ENCODE results near the gene NEO1. TPM values are rescaled to one million over a fixed set of nuclear protein-coding genes. Genes with fewer than 3 reads are reported as not detected.
"Not testable (repeated sequence)": the region's sequence is repeated elsewhere in the genome, so short reads cannot be mapped to it uniquely, and the experiment has no call there.

NEO1 gene
- polyA plus RNA-seq, 6 donors from 2014 or later = 0.48 to 2.1 (median 0.85) TPM; not detected in 1

- Mint-ChIP-seq H3K4me1 (no peaks in the 10 kb centered on the region), H3K27ac (no peak overlapping the region), H3K9me3 (peaks cover 0 to 2% (median 0%) of the 10 kb centered on the region in 7 donors), H3K36me3 (no peaks in the 10 kb centered on the region), H3K27me3 (peaks cover 7 to 14% (median 9%) of the 10 kb centered on the region in 3 donors), H3K4me3 (no peak overlapping the region)
- DNase-seq (no peak), ATAC-seq (ENCODE audit: low read depth in 2 of 2) (no peak)
Observed at GRCh38 chr15:73175382-73175781, 123.1 kb downstream of the NEO1 start.

- no peaks in the 10 kb centered on the region for H3K4me1 Mint-ChIP-seq
- ATAC-seq (ENCODE audit: low read depth in 2 of 2) = no peak
- DNase-seq = no peak
- H3K27me3 Mint-ChIP-seq = peaks cover 0 to 10% (median 0%) of the 10 kb centered on the region in 3 donors
- no peak overlapping the region for H3K4me3 Mint-ChIP-seq
- peaks cover 0 to 10% (median 4%) of the 10 kb centered on the region in 7 donors for H3K9me3 Mint-ChIP-seq
- H3K36me3 Mint-ChIP-seq = peaks cover 8 to 9% of the 10 kb centered on the region in 2 donors
- H3K27ac Mint-ChIP-seq = no peak overlapping the region
Observed at GRCh38 chr15:73176598-73176997, 124.3 kb downstream of the NEO1 start.

- DNase-seq = no peak
- Mint-ChIP-seq H3K4me1 (no peaks in the 10 kb centered on the region), H3K4me3 (no peak overlapping the region), H3K36me3 (peaks cover 20 to 21% of the 10 kb centered on the region in 2 donors), H3K27ac (no peak overlapping the region), H3K9me3 (peaks cover 7 to 42% (median 12%) of the 10 kb centered on the region in 7 donors), H3K27me3 (peaks cover 0 to 12% (median 5%) of the 10 kb centered on the region in 3 donors)
- no peak for ATAC-seq (ENCODE audit: low read depth in 2 of 2)
Observed at GRCh38 chr15:73183071-73183470, 130.8 kb downstream of the NEO1 start.

GRCh38 chr15:73190189-73190601 is 137.9 kb downstream of the NEO1 start:
- ATAC-seq (ENCODE audit: low read depth in 2 of 2) (no peak), DNase-seq (no peak)
- Mint-ChIP-seq H3K27ac (no peak overlapping the region), H3K4me1 (no peaks in the 10 kb centered on the region), H3K4me3 (no peak overlapping the region), H3K27me3 (peaks cover 16 to 22% (median 17%) of the 10 kb centered on the region in 3 donors), H3K9me3 (peaks cover 0 to 9% (median 0%) of the 10 kb centered on the region in 7 donors), H3K36me3 (no peaks in the 10 kb centered on the region)

GRCh38 chr15:73195166-73195565 is 142.9 kb downstream of the NEO1 start:
- DNase-seq (no peak), ATAC-seq (ENCODE audit: low read depth in 2 of 2) (no peak)
- Mint-ChIP-seq H3K4me3 (no peak overlapping the region), H3K27ac (no peak overlapping the region), H3K36me3 (no peaks in the 10 kb centered on the region), H3K27me3 (peaks cover 32 to 38% (median 34%) of the 10 kb centered on the region in 3 donors), H3K9me3 (no peaks in the 10 kb centered on the region), H3K4me1 (no peaks in the 10 kb centered on the region)

GRCh38 chr15:73196113-73196512 is 143.8 kb downstream of the NEO1 start:
- no peaks in the 10 kb centered on the region for H3K36me3 Mint-ChIP-seq
- ATAC-seq (ENCODE audit: low read depth in 2 of 2) (no peak), DNase-seq (no peak)
- peaks cover 0 to 2% (median 0%) of the 10 kb centered on the region in 7 donors for H3K9me3 Mint-ChIP-seq
- H3K4me3 Mint-ChIP-seq = no peak overlapping the region
- peaks cover 34 to 37% (median 35%) of the 10 kb centered on the region in 3 donors for H3K27me3 Mint-ChIP-seq
- H3K27ac Mint-ChIP-seq = peak overlapping the region in 1 of 6 donors; percentile 16
- H3K4me1 Mint-ChIP-seq = no peaks in the 10 kb centered on the region

GRCh38 chr15:73200339-73200738 is 148.1 kb downstream of the NEO1 start:
- Mint-ChIP-seq H3K9me3 (peaks cover 2 to 29% (median 12%) of the 10 kb centered on the region in 7 donors), H3K4me1 (no peaks in the 10 kb centered on the region), H3K27me3 (peaks cover 36 to 40% (median 38%) of the 10 kb centered on the region in 3 donors), H3K4me3 (no peak overlapping the region), H3K27ac (no peak overlapping the region), H3K36me3 (peaks cover 11 to 20% of the 10 kb centered on the region in 2 donors)
- ATAC-seq (ENCODE audit: low read depth in 2 of 2) (no peak), DNase-seq (no peak)

- no peak for ATAC-seq (ENCODE audit: low read depth in 2 of 2)
- H3K36me3 Mint-ChIP-seq = no peaks in the 10 kb centered on the region
Observed at GRCh38 chr15:73210630-73211029, 158.4 kb downstream of the NEO1 start.

GRCh38 chr15:73212424-73212823 is 160.2 kb downstream of the NEO1 start:
- Mint-ChIP-seq H3K4me3 (no peak overlapping the region), H3K27me3 (peaks cover 2 to 12% (median 8%) of the 10 kb centered on the region in 3 donors), H3K9me3 (peaks cover 0 to 20% (median 13%) of the 10 kb centered on the region in 7 donors), H3K4me1 (no peaks in the 10 kb centered on the region), H3K36me3 (no peaks in the 10 kb centered on the region), H3K27ac (no peak overlapping the region)
- ATAC-seq (ENCODE audit: low read depth in 2 of 2) = no peak
- no peak for DNase-seq

More at GRCh38 chr15:73210630-73211029, 158.4 kb downstream of the NEO1 start:
- Mint-ChIP-seq H3K27me3 (peaks cover 6 to 12% (median 12%) of the 10 kb centered on the region in 3 donors), H3K9me3 (peaks cover 0 to 20% (median 12%) of the 10 kb centered on the region in 7 donors), H3K4me1 (no peaks in the 10 kb centered on the region), H3K27ac (no peak overlapping the region), H3K4me3 (no peak overlapping the region)
- no peak for DNase-seq

- not testable (repeated sequence) for DNase-seq; ATAC-seq (ENCODE audit: low read depth in 2 of 2)
Observed at GRCh38 chr15:73221450-73221849, 169.2 kb downstream of the NEO1 start.

GRCh38 chr15:73225358-73226015 is 173.2 kb downstream of the NEO1 start:
- Mint-ChIP-seq H3K36me3 (peaks cover 8 to 11% of the 10 kb centered on the region in 2 donors), H3K27me3 (peaks cover 1 to 40% (median 14%) of the 10 kb centered on the region in 3 donors), H3K9me3 (peaks cover 0 to 17% (median 8%) of the 10 kb centered on the region in 7 donors), H3K27ac (no peak overlapping the region), H3K4me3 (no peak overlapping the region), H3K4me1 (no peaks in the 10 kb centered on the region)
- DNase-seq (no peak), ATAC-seq (ENCODE audit: low read depth in 2 of 2) (no peak)

More at GRCh38 chr15:73221450-73221849, 169.2 kb downstream of the NEO1 start:
- H3K4me1 Mint-ChIP-seq, H3K4me3 Mint-ChIP-seq, H3K27ac Mint-ChIP-seq: not testable (repeated sequence)
- H3K9me3 Mint-ChIP-seq = peaks cover 0 to 11% (median 7%) of the 10 kb centered on the region in 7 donors
- peaks cover 3 to 29% (median 14%) of the 10 kb centered on the region in 3 donors for H3K27me3 Mint-ChIP-seq
- H3K36me3 Mint-ChIP-seq = peaks cover 8 to 11% of the 10 kb centered on the region in 2 donors

GRCh38 chr15:73226093-73226814 is 174.0 kb downstream of the NEO1 start:
- Mint-ChIP-seq H3K27ac (no peak overlapping the region), H3K4me1 (no peaks in the 10 kb centered on the region), H3K36me3 (peaks cover 8 to 11% of the 10 kb centered on the region in 2 donors), H3K27me3 (peaks cover 0 to 40% (median 14%) of the 10 kb centered on the region in 3 donors), H3K4me3 (no peak overlapping the region), H3K9me3 (peaks cover 0 to 17% (median 8%) of the 10 kb centered on the region in 7 donors)
- DNase-seq = no peak
- ATAC-seq (ENCODE audit: low read depth in 2 of 2) = no peak

GRCh38 chr15:73227433-73228056 is 175.3 kb downstream of the NEO1 start:
- H3K4me3 Mint-ChIP-seq = no peak overlapping the region
- peaks cover 0 to 35% (median 20%) of the 10 kb centered on the region in 3 donors for H3K27me3 Mint-ChIP-seq
- no peaks in the 10 kb centered on the region for H3K4me1 Mint-ChIP-seq
- peaks cover 4 to 5% of the 10 kb centered on the region in 2 donors for H3K36me3 Mint-ChIP-seq
- no peak for DNase-seq
- peaks cover 0 to 12% (median 3%) of the 10 kb centered on the region in 7 donors for H3K9me3 Mint-ChIP-seq
- peak overlapping the region in 1 of 6 donors; percentile 6 for H3K27ac Mint-ChIP-seq
- no peak for ATAC-seq (ENCODE audit: low read depth in 2 of 2)
